Vagina (tissue), 2 donors: ENCODE data around the gene ZNF423.

Source experiments
- POLR2AphosphoS5 ChIP-seq, 2 donors: sonication (generic); formaldehyde crosslinking; IDR thresholded peaks; one replicate each; pipeline ENCODE4 v1.9.0; 2017; ENCODE audit warnings: antibody characterized with exemption in 2 of 2, mild to moderate bottlenecking in 2 of 2, low read depth in 1 of 2; ENCODE audit not compliant: insufficient read depth in 1 of 2
- TF ChIP-seq, protein P1 (sequence below), 3 experiments: fragments of 450-650 bp in 2 of 3; fragments of 200-600 bp in 1 of 3; sonication (generic) in 1 of 3; IDR thresholded peaks; one replicate each; pipeline ENCODE4 v1.5.1; 2017 to 2019; ENCODE audit warnings: antibody characterized with exemption in 3 of 3, mild to moderate bottlenecking in 2 of 3, moderate library complexity in 2 of 3

DNA sequence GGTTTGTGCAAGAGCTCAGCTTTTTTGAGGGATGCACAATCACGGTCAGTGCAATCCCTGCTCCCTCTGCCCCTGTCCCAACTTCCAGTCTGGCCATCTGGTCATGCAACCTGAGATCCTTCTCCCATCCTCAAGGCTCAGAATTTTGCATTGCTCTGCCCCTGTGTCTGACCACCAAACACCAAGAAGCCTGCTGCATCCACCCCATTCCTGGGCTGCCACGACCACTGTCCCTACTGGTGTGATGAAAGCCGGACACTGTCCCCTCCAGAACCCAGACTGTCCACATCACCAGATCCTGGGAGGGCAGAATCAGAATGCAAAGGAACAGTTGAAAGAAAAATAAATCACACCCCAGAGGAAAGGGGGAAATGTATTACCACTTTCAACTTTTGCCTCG is 251.3 kb downstream of the ZNF423 start:
- TF ChIP-seq, protein P1, sequence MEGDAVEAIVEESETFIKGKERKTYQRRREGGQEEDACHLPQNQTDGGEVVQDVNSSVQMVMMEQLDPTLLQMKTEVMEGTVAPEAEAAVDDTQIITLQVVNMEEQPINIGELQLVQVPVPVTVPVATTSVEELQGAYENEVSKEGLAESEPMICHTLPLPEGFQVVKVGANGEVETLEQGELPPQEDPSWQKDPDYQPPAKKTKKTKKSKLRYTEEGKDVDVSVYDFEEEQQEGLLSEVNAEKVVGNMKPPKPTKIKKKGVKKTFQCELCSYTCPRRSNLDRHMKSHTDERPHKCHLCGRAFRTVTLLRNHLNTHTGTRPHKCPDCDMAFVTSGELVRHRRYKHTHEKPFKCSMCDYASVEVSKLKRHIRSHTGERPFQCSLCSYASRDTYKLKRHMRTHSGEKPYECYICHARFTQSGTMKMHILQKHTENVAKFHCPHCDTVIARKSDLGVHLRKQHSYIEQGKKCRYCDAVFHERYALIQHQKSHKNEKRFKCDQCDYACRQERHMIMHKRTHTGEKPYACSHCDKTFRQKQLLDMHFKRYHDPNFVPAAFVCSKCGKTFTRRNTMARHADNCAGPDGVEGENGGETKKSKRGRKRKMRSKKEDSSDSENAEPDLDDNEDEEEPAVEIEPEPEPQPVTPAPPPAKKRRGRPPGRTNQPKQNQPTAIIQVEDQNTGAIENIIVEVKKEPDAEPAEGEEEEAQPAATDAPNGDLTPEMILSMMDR (IDR thresholded peaks at IDR 0.05): no peak
- no peak for TF ChIP-seq POLR2AphosphoS5 (IDR thresholded peaks at IDR 0.05; ENCODE audit: insufficient read depth in 1 of 2, low read depth in 1 of 2)
